GM12874 (cell line): ENCODE measurements around the gene TAOK1.
A peak's percentile ranks its signal among the peaks of the same experiment; 100 is the strongest.

ENCODE experiments used
- TF ChIP-seq, protein P1 (sequence below): IDR thresholded peaks from 2 replicates; pipeline ENCODE4 v1.5.1; 2011; ENCODE audit warnings: low read depth, mild to moderate bottlenecking, control low read depth, low read length, moderate library complexity; ENCODE audit not compliant: insufficient read depth

TAOK1 gene

DNA sequence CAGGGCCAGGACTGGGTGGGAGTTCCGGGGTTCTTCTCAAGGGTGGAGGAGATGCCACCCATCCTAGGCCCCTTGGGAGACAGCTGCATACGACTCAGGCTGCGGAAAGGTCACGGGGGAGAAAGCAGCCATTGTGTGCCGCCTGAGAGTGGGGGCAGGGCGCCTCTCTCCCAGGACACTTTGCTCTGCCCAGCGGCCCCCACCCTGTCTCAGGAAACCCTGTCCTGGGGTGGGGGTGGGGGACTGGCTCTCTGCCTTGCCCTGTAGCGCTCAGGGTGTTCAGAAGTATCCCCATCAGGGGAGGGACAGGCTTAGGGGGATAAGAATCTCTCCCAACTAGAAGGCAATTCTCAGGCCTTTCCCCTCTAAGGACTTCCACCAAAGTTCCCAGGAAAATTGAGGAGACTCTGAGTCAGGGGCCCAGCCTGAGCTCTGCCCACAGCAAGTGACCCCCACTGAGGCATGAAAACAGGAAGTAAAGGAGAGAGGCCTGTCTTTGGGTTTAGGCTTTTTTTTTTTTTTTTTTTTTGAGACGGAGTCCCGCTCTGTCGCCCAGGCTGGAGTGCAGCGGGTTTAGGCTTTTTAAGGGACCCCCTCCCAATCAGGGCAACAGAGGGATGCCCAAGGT is 194.4 kb downstream of the TAOK1 start:
- TF ChIP-seq, protein P1, sequence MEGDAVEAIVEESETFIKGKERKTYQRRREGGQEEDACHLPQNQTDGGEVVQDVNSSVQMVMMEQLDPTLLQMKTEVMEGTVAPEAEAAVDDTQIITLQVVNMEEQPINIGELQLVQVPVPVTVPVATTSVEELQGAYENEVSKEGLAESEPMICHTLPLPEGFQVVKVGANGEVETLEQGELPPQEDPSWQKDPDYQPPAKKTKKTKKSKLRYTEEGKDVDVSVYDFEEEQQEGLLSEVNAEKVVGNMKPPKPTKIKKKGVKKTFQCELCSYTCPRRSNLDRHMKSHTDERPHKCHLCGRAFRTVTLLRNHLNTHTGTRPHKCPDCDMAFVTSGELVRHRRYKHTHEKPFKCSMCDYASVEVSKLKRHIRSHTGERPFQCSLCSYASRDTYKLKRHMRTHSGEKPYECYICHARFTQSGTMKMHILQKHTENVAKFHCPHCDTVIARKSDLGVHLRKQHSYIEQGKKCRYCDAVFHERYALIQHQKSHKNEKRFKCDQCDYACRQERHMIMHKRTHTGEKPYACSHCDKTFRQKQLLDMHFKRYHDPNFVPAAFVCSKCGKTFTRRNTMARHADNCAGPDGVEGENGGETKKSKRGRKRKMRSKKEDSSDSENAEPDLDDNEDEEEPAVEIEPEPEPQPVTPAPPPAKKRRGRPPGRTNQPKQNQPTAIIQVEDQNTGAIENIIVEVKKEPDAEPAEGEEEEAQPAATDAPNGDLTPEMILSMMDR, result no peak

DNA sequence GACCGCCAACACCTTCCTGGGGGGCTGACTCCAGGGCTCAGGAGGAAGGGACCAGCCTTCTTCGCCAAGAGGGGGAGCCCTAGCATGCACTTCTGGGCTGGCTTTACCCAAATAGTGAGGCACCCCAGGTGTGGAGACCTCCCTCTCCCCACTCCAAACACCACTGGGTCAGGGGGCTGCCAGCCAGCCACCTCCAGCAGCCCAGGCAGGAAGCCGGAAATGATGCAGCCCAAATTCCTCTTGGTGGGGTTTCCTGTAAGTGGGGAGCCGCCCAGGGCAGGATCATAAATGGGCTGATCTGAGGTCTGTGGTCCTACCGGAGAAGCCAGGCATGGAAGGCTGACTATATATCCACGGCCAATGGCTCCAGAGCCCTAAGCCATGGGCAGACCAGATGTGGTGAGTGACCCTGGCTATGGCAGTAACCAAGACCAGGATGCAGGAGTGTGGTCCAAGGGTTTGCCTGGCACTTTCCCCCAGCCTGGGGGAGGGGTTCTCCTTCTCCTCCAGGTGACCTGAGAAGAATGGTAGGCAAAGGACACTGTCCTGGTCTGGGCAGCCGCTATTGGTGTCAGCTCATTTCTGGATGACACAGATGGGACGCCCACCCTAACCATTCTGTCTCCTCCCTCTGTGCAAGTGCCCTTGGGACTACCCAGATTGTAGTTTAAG is 195.1 kb downstream of the TAOK1 start:
- TF ChIP-seq, protein P1, result peak; percentile 58

DNA sequence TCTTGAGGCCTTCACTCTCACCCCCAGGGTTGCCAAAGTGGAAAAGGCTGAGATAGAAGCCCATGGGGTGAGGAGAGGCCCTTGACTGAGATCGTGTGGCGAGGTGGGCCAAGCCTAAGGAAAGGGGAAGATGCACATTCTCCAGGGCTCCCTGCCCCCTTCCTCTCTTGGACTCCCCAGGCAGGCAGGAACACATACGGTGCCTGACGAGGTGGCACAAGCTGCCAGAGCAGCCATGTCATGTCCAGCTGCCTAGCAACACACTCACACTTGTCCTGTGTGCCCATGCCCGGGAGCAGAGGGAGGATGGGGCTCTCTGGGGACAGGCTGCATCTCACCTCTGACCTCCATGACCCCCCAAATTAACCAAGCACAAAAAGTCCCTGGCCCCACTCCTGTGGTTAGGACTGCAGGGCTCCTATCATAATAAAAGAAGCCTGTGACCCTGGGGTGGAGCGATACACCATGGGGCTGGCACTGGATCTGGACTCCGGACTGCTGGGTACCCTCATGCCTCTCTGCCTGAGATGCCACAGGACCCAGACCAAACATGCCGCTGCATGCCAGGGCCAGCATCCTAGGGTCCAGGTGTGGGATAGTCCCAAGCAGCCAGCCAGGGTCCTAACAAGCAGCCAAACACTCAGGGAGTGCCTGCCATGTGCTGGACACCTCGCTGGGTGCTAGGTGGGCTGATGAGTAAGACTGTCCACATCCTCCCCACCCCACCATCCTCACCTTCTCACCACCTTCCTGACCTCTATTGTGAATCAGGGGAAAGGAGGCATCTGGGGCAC is 196.7 kb downstream of the TAOK1 start:
- TF ChIP-seq, protein P1, result no peak

DNA sequence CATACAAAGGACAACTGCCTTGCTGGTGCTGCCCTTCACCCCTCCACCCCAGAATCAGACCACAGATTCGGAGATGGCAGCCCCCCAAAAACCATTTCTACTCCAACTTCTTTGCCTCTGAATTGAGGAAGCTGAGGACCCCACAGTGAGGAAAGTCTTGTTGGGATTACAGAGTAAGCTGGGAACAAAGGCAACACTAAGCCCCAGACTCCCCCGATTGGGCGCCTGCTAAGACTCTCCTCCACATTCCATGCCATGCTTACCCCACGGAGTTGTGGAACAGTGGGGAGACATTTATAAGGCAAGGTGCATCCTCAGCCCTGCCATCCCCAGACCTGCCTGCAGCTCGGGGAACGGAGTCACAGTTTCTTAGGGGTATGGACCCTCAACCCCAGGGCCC is 197.4 kb downstream of the TAOK1 start:
- TF ChIP-seq, protein P1, result no peak

DNA sequence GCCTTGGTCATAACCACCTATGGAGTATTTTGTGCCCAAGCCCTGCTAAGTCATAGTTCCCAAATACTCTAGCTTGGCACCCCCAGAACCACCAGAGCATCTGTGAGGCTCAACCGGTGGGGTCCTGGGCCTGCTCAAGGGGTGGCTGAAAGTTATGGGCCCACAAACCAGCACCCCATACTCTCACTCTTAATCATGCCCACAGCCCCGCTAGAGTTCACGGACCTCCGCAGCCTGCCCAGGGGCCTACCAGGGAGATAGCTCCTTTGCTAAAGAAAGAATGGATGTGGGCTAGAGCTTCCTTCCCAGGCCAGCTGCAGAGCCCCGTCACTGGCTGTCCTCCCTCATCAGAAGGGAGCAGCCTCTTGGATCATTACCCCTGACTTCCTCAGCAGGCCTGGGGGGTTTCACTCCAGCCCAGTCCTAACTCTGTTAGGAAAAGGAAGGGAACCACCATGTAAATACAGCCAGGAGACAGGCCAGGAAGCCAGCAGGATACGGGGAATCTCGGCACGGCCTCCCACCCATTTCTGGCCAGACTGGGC is 197.9 kb downstream of the TAOK1 start:
- TF ChIP-seq, protein P1, result no peak

DNA sequence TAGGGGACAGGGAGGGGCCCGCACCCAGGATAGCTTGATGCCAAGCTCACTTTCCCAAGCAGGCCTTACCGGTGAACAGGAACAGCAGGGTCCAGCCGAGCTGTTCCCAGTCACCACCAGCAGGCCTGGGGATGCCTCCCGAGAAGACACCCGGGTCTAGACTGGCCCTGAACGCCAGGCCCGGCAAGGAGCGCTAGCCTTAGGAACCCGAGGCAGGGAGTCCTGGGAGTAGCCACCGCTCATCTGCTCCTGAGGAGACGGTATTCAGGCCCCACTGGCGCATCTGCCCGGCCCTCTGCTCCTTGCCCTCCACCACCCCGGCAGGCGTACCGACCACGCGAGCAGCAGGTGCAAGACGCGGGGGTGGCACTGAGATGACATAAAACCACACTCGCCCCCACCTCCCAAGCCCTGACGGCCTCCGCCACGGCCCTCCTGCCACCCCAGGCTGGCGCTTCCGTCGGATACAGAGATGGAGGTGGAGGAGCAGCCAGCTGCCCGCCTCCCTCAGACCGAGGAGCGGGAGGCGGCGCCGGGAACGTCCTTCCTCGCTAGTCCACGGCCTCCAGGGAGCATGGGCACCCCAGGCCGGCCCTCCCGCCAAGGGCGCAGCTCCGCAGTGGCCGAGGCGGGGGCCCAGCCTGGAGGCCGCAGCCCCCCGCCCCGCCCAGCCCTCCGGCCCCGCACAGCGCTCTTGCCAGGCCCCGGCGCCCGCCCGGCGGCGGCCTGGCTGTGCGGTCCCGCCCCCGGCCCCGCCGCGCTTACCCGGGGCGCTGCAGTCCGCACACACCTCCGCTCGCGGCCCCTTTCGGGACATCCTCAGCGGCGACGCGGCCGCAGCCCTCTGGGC is 198.6 kb downstream of the TAOK1 start:
- TF ChIP-seq, protein P1, result no peak
